Fibroblast of skin of abdomen (primary cell): ENCODE measurements around the gene MAP3K4.

ENCODE experiments used
- DNase-seq: peaks from one replicate; pipeline ENCODE4 v3.0.0-alpha.2; 2013

The MAP3K4 gene

GRCh38 chr6:161150136-161150535, 158.6 kb downstream of the MAP3K4 start:
- no peak for DNase-seq

- DNase-seq = no peak
Measured at GRCh38 chr6:161150566-161150965, 159.0 kb downstream of the MAP3K4 start.

GRCh38 chr6:161151059-161151645, 159.6 kb downstream of the MAP3K4 start:
- DNase-seq = no peak

- no peak for DNase-seq
Measured at GRCh38 chr6:161151660-161152526, 160.3 kb downstream of the MAP3K4 start.

- DNase-seq = no peak
Measured at GRCh38 chr6:161152527-161152862, 160.9 kb downstream of the MAP3K4 start.

- no peak for DNase-seq
Measured at GRCh38 chr6:161152907-161153662, 161.5 kb downstream of the MAP3K4 start.

- DNase-seq = no peak
Measured at GRCh38 chr6:161153725-161154124, 162.2 kb downstream of the MAP3K4 start.

- no peak for DNase-seq
Measured at GRCh38 chr6:161154796-161155335, 163.3 kb downstream of the MAP3K4 start.

GRCh38 chr6:161161121-161161520, 169.6 kb downstream of the MAP3K4 start:
- no peak for DNase-seq

GRCh38 chr6:161161889-161162624, 170.5 kb downstream of the MAP3K4 start:
- DNase-seq = peak; percentile 74

GRCh38 chr6:161162722-161163121, 171.2 kb downstream of the MAP3K4 start:
- DNase-seq = no peak

GRCh38 chr6:161163466-161164181, 172.1 kb downstream of the MAP3K4 start:
- no peak for DNase-seq

- no peak for DNase-seq
Measured at GRCh38 chr6:161164182-161164625, 172.6 kb downstream of the MAP3K4 start.

- no peak for DNase-seq
Measured at GRCh38 chr6:161166176-161166575, 174.6 kb downstream of the MAP3K4 start.

- DNase-seq = no peak
Measured at GRCh38 chr6:161166677-161167076, 175.1 kb downstream of the MAP3K4 start.
